Common myeloid progenitor, CD34-positive (primary cell): Measurements from ENCODE around the gene PPFIA4.

Experiments
- CTCF ChIA-PET: fragments of 350-600 bp; sonication (Branson Sonifier 250); formaldehyde crosslinking; loops from one replicate; lab custom pipeline; 2021; ENCODE audit warnings: antibody characterized with exemption; lab: Charles Lee
- POLR2A ChIA-PET: fragments of 350-600 bp; sonication (Branson Sonifier 250); formaldehyde crosslinking; loops from one replicate; lab custom pipeline; 2021; ENCODE audit warnings: antibody characterized with exemption; lab: Charles Lee
- DNase-seq, 3 donors: peaks; one replicate each; pipeline versions ENCODE4 v3.0.0 to v3.0.0-alpha.2; 2013
- H3K27ac ChIP-seq, 2 experiments: 1 replicate in 1 of 2; 2 replicates in 1 of 2; pipeline ENCODE4 v1.7.0; 2013; ENCODE audit warnings: inconsistent platforms in 2 of 2, low read length in 2 of 2, mild to moderate bottlenecking in 2 of 2, low read depth in 1 of 2, moderate library complexity in 1 of 2; ENCODE audit not compliant: severe bottlenecking in 2 of 2, insufficient read depth in 1 of 2, poor library complexity in 1 of 2
- H3K27me3 ChIP-seq, 5 experiments: replicated peaks in 2 of 5; 1 replicate in 3 of 5; 2 replicates in 2 of 5; pipeline versions ENCODE4 v1.6.1 to v1.7.0; 2013; ENCODE audit warnings: low read length in 4 of 5, mild to moderate bottlenecking in 2 of 5, moderate library complexity in 2 of 5, inconsistent platforms in 1 of 5; ENCODE audit not compliant: insufficient read depth in 5 of 5, control insufficient read depth in 4 of 5
- H3K36me3 ChIP-seq, 4 experiments: 1 replicate in 2 of 4; 2 replicates in 2 of 4; pipeline versions ENCODE4 v1.6.1 to v1.7.0; 2013; ENCODE audit warnings: low read length in 3 of 4, control low read depth in 1 of 4, mild to moderate bottlenecking in 1 of 4; ENCODE audit not compliant: control insufficient read depth in 4 of 4, insufficient read depth in 4 of 4
- H3K4me1 ChIP-seq, 4 experiments: 1 replicate in 3 of 4; 2 replicates in 1 of 4; pipeline versions ENCODE4 v1.6.1 to v1.7.1; 2013; ENCODE audit warnings: low read length in 3 of 4, mild to moderate bottlenecking in 3 of 4, control low read depth in 1 of 4, inconsistent platforms in 1 of 4, moderate library complexity in 1 of 4; ENCODE audit not compliant: control insufficient read depth in 4 of 4, insufficient read depth in 4 of 4; ENCODE audit errors: control extremely low read depth in 1 of 4
- H3K4me3 ChIP-seq, 7 experiments: 1 replicate in 4 of 7; 2 replicates in 3 of 7; pipeline versions ENCODE4 v1.5.1 to v1.7.0; 2013; ENCODE audit warnings: mild to moderate bottlenecking in 7 of 7, low read length in 6 of 7, moderate library complexity in 6 of 7, inconsistent platforms in 2 of 7, low read depth in 2 of 7, control low read depth in 1 of 7; ENCODE audit not compliant: insufficient read depth in 4 of 7, control insufficient read depth in 1 of 7; ENCODE audit errors: extremely low read depth in 1 of 7
- H3K9me3 ChIP-seq, 5 experiments: 1 replicate in 4 of 5; 2 replicates in 1 of 5; pipeline versions ENCODE4 v1.6.1 to v1.7.1; 2013; ENCODE audit warnings: low read length in 4 of 5, mild to moderate bottlenecking in 2 of 5, inconsistent platforms in 1 of 5, low read depth in 1 of 5, moderate library complexity in 1 of 5; ENCODE audit not compliant: control insufficient read depth in 4 of 5, insufficient read depth in 2 of 5; ENCODE audit errors: control extremely low read depth in 1 of 5
- WGBS: methylation state at CpG from one replicate; pipeline ENCODE4 v1.1.5; 2013; ENCODE audit not compliant: insufficient coverage; 5-methylcytosine and 5-hydroxymethylcytosine counted together

PPFIA4 gene

DNA sequence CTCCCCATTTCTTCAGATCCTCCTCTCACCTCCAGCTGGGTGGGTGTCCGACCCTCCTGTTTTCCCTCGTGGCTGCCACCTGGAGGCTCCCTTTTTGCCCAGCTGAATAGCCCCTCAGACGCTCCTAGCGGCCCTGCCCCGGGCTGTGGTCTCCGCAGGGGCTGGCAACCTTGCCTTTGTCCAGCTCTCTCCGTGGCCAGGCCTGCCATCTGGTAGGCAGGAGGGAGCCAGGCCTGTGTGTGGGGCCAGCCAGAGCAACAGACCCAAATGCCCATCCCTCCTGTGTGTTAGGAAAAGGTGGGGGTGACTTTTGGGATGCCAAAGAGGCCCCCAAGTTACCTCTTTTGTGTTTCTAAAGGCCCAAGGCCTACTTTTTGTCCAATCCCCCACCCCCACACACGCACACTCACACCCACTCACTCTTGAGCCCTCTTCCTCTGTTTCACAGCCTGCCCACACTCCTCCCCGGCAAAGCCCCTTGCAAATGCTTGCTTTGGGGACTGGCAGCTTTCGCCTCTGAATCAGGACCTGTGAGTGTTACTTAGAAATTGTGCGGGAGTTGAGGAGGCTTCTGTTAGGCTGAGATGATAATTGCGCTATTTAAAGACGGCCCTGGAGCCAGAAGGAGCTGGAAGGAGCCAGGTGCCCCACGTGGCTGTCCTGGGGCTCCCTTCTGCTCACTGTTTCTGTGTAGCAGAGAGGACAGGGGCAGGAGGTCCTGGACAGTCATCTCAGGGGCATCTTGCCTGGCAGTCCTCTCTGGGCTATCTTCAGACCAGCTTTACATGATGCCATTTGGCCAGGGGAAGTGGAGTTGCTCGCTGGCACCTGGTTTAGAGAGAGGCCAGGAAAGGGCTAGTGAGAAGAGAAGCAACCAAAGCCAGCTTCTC lies 9.1 kb downstream of the PPFIA4 start:
- H3K9me3 ChIP-seq = no peaks in the 10 kb centered on the region
- WGBS = 92% methylated on average over 10 of the region's 15 CpGs
- CTCF ChIA-PET = interaction anchor here (1.1 to 12.0 kb wide), 10 partner anchors 12 to 232 kb away, joined by 3 to 164 read pairs (median 4); partner anchors contain the start of gene MYBPH

DNA sequence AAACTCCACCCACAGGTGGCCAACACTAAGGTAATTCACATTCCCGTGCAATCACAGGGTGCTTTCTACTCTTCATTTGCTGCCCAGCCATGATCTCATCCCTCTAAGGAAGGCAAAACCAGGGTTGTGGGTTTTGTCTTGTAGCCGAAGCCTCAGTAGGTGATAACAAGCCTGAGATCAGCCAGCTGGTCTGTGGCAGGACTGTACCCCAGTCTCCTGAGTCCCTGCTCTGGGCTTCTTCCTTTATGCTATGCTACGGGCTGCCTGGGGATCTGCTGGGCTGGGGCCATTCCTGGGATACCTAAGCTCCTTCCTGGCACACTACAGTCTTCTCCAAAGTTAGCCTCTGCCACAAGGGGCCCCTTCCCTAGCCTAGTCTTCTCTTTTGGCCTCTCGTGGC lies 9.8 kb downstream of the PPFIA4 start:
- POLR2A ChIA-PET = no interaction called here
- no peaks in the 10 kb centered on the region for H3K9me3 ChIP-seq
- 94% methylated on average over 2 of the region's 4 CpGs for WGBS
- DNase-seq = no peak
- no peak overlapping the region for H3K4me3 ChIP-seq
- H3K27ac ChIP-seq = no peak overlapping the region
- H3K36me3 ChIP-seq = no peaks in the 10 kb centered on the region
- peaks cover 0 to 7% (median 0%) of the 10 kb centered on the region in 5 experiments for H3K27me3 ChIP-seq
- CTCF ChIA-PET = interaction anchor here (1.1 to 12.0 kb wide), 6 partner anchors 11 to 231 kb away, joined by 3 to 164 read pairs (median 14); partner anchors contain the start of gene MYBPH
- peaks cover 0 to 26% (median 16%) of the 10 kb centered on the region in 4 experiments for H3K4me1 ChIP-seq

More for the DNA sequence above, 9.1 kb downstream of the PPFIA4 start:
- DNase-seq = no peak
- H3K27ac ChIP-seq = no peak overlapping the region
- POLR2A ChIA-PET = interaction anchor here (0.6 kb wide), 1 partner anchor 232 kb away, joined by 3 read pairs; no protein-coding TSS in a partner anchor
- H3K4me1 ChIP-seq = peaks cover 0 to 19% (median 13%) of the 10 kb centered on the region in 4 experiments
- H3K27me3 ChIP-seq = peaks cover 0 to 9% (median 0%) of the 10 kb centered on the region in 5 experiments
- no peak overlapping the region for H3K4me3 ChIP-seq
- H3K36me3 ChIP-seq = no peaks in the 10 kb centered on the region

DNA sequence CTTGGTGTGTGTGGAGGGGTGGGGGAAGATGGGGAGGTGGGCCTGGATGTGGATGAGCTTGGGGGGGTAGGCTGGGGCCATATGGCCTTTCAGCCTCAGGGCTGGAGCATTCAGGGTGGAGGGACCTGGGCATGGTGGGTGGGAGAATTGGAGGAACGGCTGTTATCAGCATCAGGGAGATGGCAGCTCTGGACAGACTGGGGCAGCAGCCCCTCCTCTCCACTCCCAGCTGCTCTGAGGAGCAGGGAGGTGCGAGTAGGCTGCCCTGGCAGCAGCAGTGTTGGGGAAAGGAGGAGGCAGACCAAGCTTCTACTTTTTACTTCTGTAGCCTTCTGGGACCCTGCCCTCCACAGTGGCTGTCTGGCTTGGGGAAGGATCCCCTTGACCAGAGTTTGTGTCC lies 10.2 kb downstream of the PPFIA4 start:
- Histone ChIP-seq H3K27ac (no peak overlapping the region), H3K9me3 (no peaks in the 10 kb centered on the region), H3K36me3 (no peaks in the 10 kb centered on the region), H3K27me3 (peaks cover 0 to 7% (median 0%) of the 10 kb centered on the region in 5 experiments), H3K4me3 (no peak overlapping the region), H3K4me1 (peaks cover 0 to 26% (median 16%) of the 10 kb centered on the region in 4 experiments)
- WGBS = 58% methylated on average over 2 of the region's 2 CpGs
- no peak for DNase-seq
- CTCF ChIA-PET = interaction anchor here (1.1 to 12.0 kb wide), 6 partner anchors 19 to 454 kb away, joined by 3 to 164 read pairs (median 4); partner anchors contain the start of gene MYBPH
- POLR2A ChIA-PET = no interaction called here

DNA sequence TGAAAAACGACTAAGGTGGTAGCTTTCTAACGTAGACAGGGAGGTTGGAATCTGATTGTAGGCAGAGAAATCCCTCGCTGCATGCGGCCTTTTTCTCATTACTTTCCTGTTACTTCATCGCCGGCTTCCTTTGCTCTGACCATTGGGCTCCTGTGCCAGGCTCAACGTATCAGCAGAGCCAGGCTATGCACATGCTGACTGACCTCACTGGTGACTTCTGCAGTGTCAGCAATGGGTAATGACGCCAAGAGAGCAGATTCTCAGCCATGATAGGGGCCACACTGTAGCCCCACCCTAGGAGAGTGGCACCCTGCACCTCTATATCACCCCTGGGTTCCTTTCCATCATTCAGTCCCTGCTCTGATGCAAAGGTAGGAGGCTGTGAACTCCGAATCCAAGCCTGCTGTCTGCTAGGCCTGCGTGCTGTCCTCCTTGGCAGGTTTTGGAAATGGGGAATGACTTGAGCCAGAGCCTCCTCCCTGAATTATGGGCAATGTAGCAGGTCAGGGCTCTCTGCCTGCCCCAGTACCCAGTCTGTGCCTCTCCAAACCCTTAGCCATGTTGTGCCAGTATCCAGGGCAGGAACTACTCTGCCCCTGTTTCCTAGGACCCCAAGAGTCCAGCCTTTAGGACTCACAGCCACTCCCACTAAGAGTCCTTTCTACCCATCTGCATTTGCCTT lies 11.4 kb downstream of the PPFIA4 start:
- ChIA-PET CTCF (interaction anchor here (1.1 to 12.0 kb wide), 9 partner anchors 9 to 453 kb away, joined by 3 to 164 read pairs (median 17); partner anchors contain the start of genes MYBPH and PPFIA4), POLR2A (interaction anchor here (0.6 kb wide), 1 partner anchor 204 kb away, joined by 3 read pairs; no protein-coding TSS in a partner anchor)
- peaks cover 0 to 26% (median 16%) of the 10 kb centered on the region in 4 experiments for H3K4me1 ChIP-seq
- DNase-seq = no peak
- 92% methylated on average over 10 of the region's 10 CpGs for WGBS
- no peak overlapping the region for H3K4me3 ChIP-seq
- peaks cover 0 to 7% (median 0%) of the 10 kb centered on the region in 5 experiments for H3K27me3 ChIP-seq
- no peaks in the 10 kb centered on the region for H3K9me3 ChIP-seq
- no peaks in the 10 kb centered on the region for H3K36me3 ChIP-seq
- H3K27ac ChIP-seq = no peak overlapping the region

DNA sequence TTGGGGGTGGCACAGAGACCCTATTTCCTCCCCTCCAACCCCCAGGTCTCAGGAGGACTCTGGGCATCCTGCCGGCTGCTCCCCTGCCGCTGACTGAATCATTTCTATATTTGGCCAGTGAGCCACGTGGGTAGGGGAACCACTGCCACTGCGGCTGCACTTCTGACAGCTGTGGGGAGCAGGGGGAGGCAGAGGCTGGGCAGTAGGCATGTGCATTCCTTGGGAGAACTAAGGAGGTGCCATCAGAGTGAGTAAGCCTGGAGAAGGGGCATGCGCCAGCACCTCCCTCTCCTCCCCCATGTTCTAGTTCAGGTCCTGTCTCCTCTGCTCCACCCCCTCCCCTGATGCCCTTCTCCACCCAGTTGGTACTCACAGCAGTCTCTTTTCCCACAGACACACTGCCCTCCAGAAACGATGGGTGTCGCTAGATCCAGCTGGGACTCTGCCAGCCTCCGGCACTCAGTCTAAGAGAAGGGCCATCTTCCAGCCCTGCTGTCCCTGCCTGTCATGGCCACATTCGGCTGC lies 12.0 kb downstream of the PPFIA4 start:
- POLR2A ChIA-PET = no interaction called here
- CTCF ChIA-PET = interaction anchor here (1.4 to 12.0 kb wide), 14 partner anchors 9 to 229 kb away, joined by 3 to 164 read pairs (median 36); partner anchors contain the start of genes ADORA1, MYBPH, MYOG and PPFIA4
- peaks cover 0 to 7% (median 0%) of the 10 kb centered on the region in 5 experiments for H3K27me3 ChIP-seq

DNA sequence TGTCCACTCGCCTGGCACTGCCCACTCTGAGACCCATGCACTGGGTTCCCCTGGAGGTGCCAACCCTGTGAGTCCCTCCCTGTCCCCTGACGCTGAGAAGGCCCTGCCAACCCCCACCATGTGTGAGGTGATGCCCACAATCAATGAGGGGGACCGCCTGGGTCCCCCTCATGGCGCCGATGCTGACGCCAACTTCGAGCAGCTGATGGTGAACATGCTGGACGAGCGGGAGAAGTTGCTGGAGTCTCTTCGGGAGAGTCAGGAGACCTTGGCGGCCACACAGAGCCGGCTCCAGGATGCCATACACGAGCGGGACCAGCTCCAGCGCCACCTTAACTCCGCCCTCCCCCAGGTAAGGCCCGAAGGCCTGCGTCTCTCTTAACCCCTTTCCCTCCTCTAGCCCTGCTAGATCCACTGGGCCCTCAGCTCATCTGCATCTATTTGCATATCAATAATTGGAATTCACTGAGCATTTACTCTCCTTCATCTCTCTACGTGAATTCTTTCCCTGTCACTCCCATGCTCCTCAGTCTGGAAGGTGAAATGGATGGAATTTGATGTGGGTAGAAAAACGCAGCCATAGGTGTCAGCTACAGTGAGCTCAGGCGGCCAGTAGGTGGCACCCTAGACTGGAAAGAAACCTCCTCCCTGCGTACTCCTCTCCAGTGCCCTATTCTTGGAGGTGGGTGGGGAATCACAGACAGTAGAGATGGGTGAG lies 12.8 kb downstream of the PPFIA4 start:
- Histone ChIP-seq H3K9me3 (no peaks in the 10 kb centered on the region), H3K27me3 (peaks cover 0 to 13% (median 0%) of the 10 kb centered on the region in 5 experiments), H3K4me3 (no peak overlapping the region), H3K4me1 (peaks cover 0 to 26% (median 16%) of the 10 kb centered on the region in 4 experiments), H3K27ac (no peak overlapping the region), H3K36me3 (no peaks in the 10 kb centered on the region)
- peak; percentile 54 to 74 (median 64) for DNase-seq
- POLR2A ChIA-PET = interaction anchor here (1.7 to 2.0 kb wide), 2 partner anchors 133 to 177 kb away, joined by 4 to 9 read pairs; no protein-coding TSS in a partner anchor
- 82% methylated on average over 17 of the region's 22 CpGs for WGBS
- CTCF ChIA-PET = interaction anchor here (1.0 to 12.0 kb wide), 39 partner anchors 10 to 305 kb away, joined by 3 to 164 read pairs (median 6); partner anchors contain the start of genes ADORA1, MYBPH, MYOG and PPFIA4

More for the DNA sequence above, 12.0 kb downstream of the PPFIA4 start:
- no peaks in the 10 kb centered on the region for H3K9me3 ChIP-seq
- no peak overlapping the region for H3K4me3 ChIP-seq
- H3K27ac ChIP-seq = no peak overlapping the region
- 48% methylated on average over 8 of the region's 9 CpGs for WGBS
- no peaks in the 10 kb centered on the region for H3K36me3 ChIP-seq
- peak in 2 of 3 donors; percentile 44 to 51 for DNase-seq
- H3K4me1 ChIP-seq = peaks cover 0 to 26% (median 16%) of the 10 kb centered on the region in 4 experiments
